Renal pelvis (tissue), 4 donors: ENCODE results near the gene PAX2. TPM values are rescaled to one million over a fixed set of nuclear protein-coding genes. Genes with fewer than 3 reads are reported as not detected.

Source experiments
- DNase-seq: peaks from one replicate; pipeline ENCODE4 v3.0.0-alpha.2; 2013
- polyA plus RNA-seq, 3 donors: library from polyadenylated mRNA; unstranded; fragments of 120-200 nt; gene quantifications; one replicate each; pipeline ENCODE4 v1.2.1, GENCODE V29; 2013; ENCODE audit not compliant: insufficient read length in 3 of 3

The PAX2 gene
- polyA plus RNA-seq, 3 donors = 175 to 250 (median 236) TPM

GRCh38 chr10:100876585-100877460 is 131.4 kb downstream of the PAX2 start:
- DNase-seq = no peak

GRCh38 chr10:100877461-100877850 is 132.1 kb downstream of the PAX2 start:
- no peak for DNase-seq

- DNase-seq = peak; percentile 82
Measured at GRCh38 chr10:100878291-100878910, 133.0 kb downstream of the PAX2 start.

Other genes starting within 250 kb of the PAX2 start
- 10 to 100 TPM; 13.9 to 30.7 (median 22.2) TPM for gene SEC31B, start 225.7 kb upstream of the PAX2 start, polyA plus RNA-seq
- gene NDUFB8, start 215.7 kb upstream of the PAX2 start, polyA plus RNA-seq = 100 to 1,000 TPM; 187 to 219 (median 199) TPM
- gene HIF1AN, start 209.6 kb upstream of the PAX2 start, polyA plus RNA-seq = 10 to 100 TPM; 42.3 to 49.7 (median 44.3) TPM
- gene SLF2, start 167.4 kb downstream of the PAX2 start, polyA plus RNA-seq = 10 to 100 TPM; 29.9 to 47.6 (median 44.8) TPM
- 10 to 100 TPM; 49.8 to 67.6 (median 61.7) TPM for gene SEMA4G, start 223.9 kb downstream of the PAX2 start, polyA plus RNA-seq
- 100 to 1,000 TPM in 2 of 3 donors, 10 to 100 TPM in 1; 94.5 to 128 (median 103) TPM for gene MRPL43, start 241.9 kb downstream of the PAX2 start, polyA plus RNA-seq
- 10 to 100 TPM; 14.3 to 17.9 (median 16.7) TPM for gene TWNK, start 242.0 kb downstream of the PAX2 start, polyA plus RNA-seq